ENCODE measurements around the gene EGFL8.

Gene EGFL8

GRCh38 chr6:32170294-32170693, 5.9 kb downstream of the EGFL8 start:
- Mint-ChIP-seq H3K27me3 (no peaks in the 10 kb centered on the region), H3K9me3 (no peaks in the 10 kb centered on the region), H3K27ac (no peak overlapping the region), H3K4me1 (ENCODE audit: low read depth) (peaks cover 29% of the 10 kb centered on the region), H3K4me3 (no peak overlapping the region), H3K36me3 (ENCODE audit: low read depth) (peaks cover 26% of the 10 kb centered on the region)

GRCh38 chr6:32171234-32171633, 6.8 kb downstream of the EGFL8 start:
- H3K4me1 Mint-ChIP-seq (ENCODE audit: low read depth) = peaks cover 32% of the 10 kb centered on the region
- H3K27ac Mint-ChIP-seq = no peak overlapping the region
- no peaks in the 10 kb centered on the region for H3K27me3 Mint-ChIP-seq
- H3K9me3 Mint-ChIP-seq = no peaks in the 10 kb centered on the region
- H3K4me3 Mint-ChIP-seq = no peak overlapping the region
- H3K36me3 Mint-ChIP-seq (ENCODE audit: low read depth) = peaks cover 26% of the 10 kb centered on the region

- Mint-ChIP-seq H3K4me3 (no peak overlapping the region), H3K27ac (no peak overlapping the region), H3K36me3 (ENCODE audit: low read depth) (peaks cover 19% of the 10 kb centered on the region), H3K4me1 (ENCODE audit: low read depth) (peaks cover 52% of the 10 kb centered on the region), H3K27me3 (no peaks in the 10 kb centered on the region), H3K9me3 (no peaks in the 10 kb centered on the region)
These were observed 8.8 kb downstream of the EGFL8 start for GRCh38 chr6:32173051-32173727.

GRCh38 chr6:32174416-32174815, 10.0 kb downstream of the EGFL8 start:
- Mint-ChIP-seq H3K27me3 (no peaks in the 10 kb centered on the region), H3K4me3 (peak overlapping the region; percentile 96), H3K27ac (no peak overlapping the region), H3K36me3 (ENCODE audit: low read depth) (peaks cover 23% of the 10 kb centered on the region), H3K9me3 (no peaks in the 10 kb centered on the region), H3K4me1 (ENCODE audit: low read depth) (peaks cover 62% of the 10 kb centered on the region)

GRCh38 chr6:32175322-32175710, 10.9 kb downstream of the EGFL8 start:
- H3K4me3 Mint-ChIP-seq = peak overlapping the region; percentile 96
- no peaks in the 10 kb centered on the region for H3K27me3 Mint-ChIP-seq
- H3K9me3 Mint-ChIP-seq = no peaks in the 10 kb centered on the region
- H3K36me3 Mint-ChIP-seq (ENCODE audit: low read depth) = peaks cover 20% of the 10 kb centered on the region
- H3K4me1 Mint-ChIP-seq (ENCODE audit: low read depth) = peaks cover 71% of the 10 kb centered on the region
- peak overlapping the region; percentile 43 for H3K27ac Mint-ChIP-seq

GRCh38 chr6:32175711-32176475, 11.5 kb downstream of the EGFL8 start, which contains the start of gene AGPAT1:
TSS of gene AGPAT1 (minus strand) at chr6:32176084. CDS start at chr6:32171496, 4,588 bp downstream.
- peaks cover 25% of the 10 kb centered on the region for H3K36me3 Mint-ChIP-seq (ENCODE audit: low read depth)
- H3K9me3 Mint-ChIP-seq = no peaks in the 10 kb centered on the region
- peak within 1 kb of the TSS; percentile 96 for H3K4me3 Mint-ChIP-seq
- H3K4me1 Mint-ChIP-seq (ENCODE audit: low read depth) = peaks cover 77% of the 10 kb centered on the region
- no peaks in the 10 kb centered on the region for H3K27me3 Mint-ChIP-seq
- peak within 1 kb of the TSS; percentile 96 for H3K27ac Mint-ChIP-seq

GRCh38 chr6:32176476-32177182, 12.2 kb downstream of the EGFL8 start:
- Mint-ChIP-seq H3K27ac (peak overlapping the region; percentile 96), H3K36me3 (ENCODE audit: low read depth) (peaks cover 25% of the 10 kb centered on the region), H3K4me1 (ENCODE audit: low read depth) (peaks cover 77% of the 10 kb centered on the region), H3K27me3 (no peaks in the 10 kb centered on the region), H3K4me3 (peak overlapping the region; percentile 96), H3K9me3 (no peaks in the 10 kb centered on the region)

- Mint-ChIP-seq H3K4me3 (peak overlapping the region; percentile 96), H3K36me3 (ENCODE audit: low read depth) (peaks cover 26% of the 10 kb centered on the region), H3K27me3 (no peaks in the 10 kb centered on the region)
These were observed 12.9 kb downstream of the EGFL8 start for GRCh38 chr6:32177183-32177787.

GRCh38 chr6:32177788-32178546, 13.6 kb downstream of the EGFL8 start, which contains the start of gene RNF5:
TSS of gene RNF5 (plus strand) at chr6:32178405. CDS start at chr6:32178512, 107 bp downstream.
- Mint-ChIP-seq H3K27ac (peak within 1 kb of the TSS; percentile 96), H3K4me1 (ENCODE audit: low read depth) (peaks cover 78% of the 10 kb centered on the region), H3K27me3 (no peaks in the 10 kb centered on the region), H3K36me3 (ENCODE audit: low read depth) (peaks cover 31% of the 10 kb centered on the region), H3K9me3 (no peaks in the 10 kb centered on the region), H3K4me3 (peak within 1 kb of the TSS; percentile 96)

More at GRCh38 chr6:32177183-32177787, 12.9 kb downstream of the EGFL8 start:
- peaks cover 77% of the 10 kb centered on the region for H3K4me1 Mint-ChIP-seq (ENCODE audit: low read depth)
- H3K27ac Mint-ChIP-seq = peak overlapping the region; percentile 96
- H3K9me3 Mint-ChIP-seq = no peaks in the 10 kb centered on the region

- peak overlapping the region; percentile 96 for H3K27ac Mint-ChIP-seq
- no peaks in the 10 kb centered on the region for H3K9me3 Mint-ChIP-seq
- peaks cover 78% of the 10 kb centered on the region for H3K4me1 Mint-ChIP-seq (ENCODE audit: low read depth)
- no peaks in the 10 kb centered on the region for H3K27me3 Mint-ChIP-seq
- peak overlapping the region; percentile 96 for H3K4me3 Mint-ChIP-seq
- peaks cover 37% of the 10 kb centered on the region for H3K36me3 Mint-ChIP-seq (ENCODE audit: low read depth)
These were observed 14.4 kb downstream of the EGFL8 start for GRCh38 chr6:32178547-32179440.

GRCh38 chr6:32179766-32180405, 15.5 kb downstream of the EGFL8 start:
- peak overlapping the region; percentile 96 for H3K4me3 Mint-ChIP-seq
- H3K27ac Mint-ChIP-seq = peak overlapping the region; percentile 96
- peaks cover 37% of the 10 kb centered on the region for H3K36me3 Mint-ChIP-seq (ENCODE audit: low read depth)
- H3K9me3 Mint-ChIP-seq = no peaks in the 10 kb centered on the region
- no peaks in the 10 kb centered on the region for H3K27me3 Mint-ChIP-seq
- peaks cover 68% of the 10 kb centered on the region for H3K4me1 Mint-ChIP-seq (ENCODE audit: low read depth)

GRCh38 chr6:32181148-32181702, 16.8 kb downstream of the EGFL8 start:
- no peak overlapping the region for H3K4me3 Mint-ChIP-seq
- no peaks in the 10 kb centered on the region for H3K27me3 Mint-ChIP-seq
- peaks cover 45% of the 10 kb centered on the region for H3K36me3 Mint-ChIP-seq (ENCODE audit: low read depth)
- H3K9me3 Mint-ChIP-seq = no peaks in the 10 kb centered on the region
- peak overlapping the region; percentile 96 for H3K27ac Mint-ChIP-seq
- H3K4me1 Mint-ChIP-seq (ENCODE audit: low read depth) = peaks cover 70% of the 10 kb centered on the region

Data from stimulated activated naive CD8-positive, alpha-beta T cell treated with anti-CD3 and anti-CD28 coated beads, Interleukin-15, Interleukin-2, amounts not matched to agents 100 ng/mL and 50 ng/mL, for 24 hours (primary cell).